GM19372 (cell line): ENCODE results near the gene GNAI3.

ENCODE experiments used
- ATAC-seq: cut with Tn5 transposase; IDR thresholded peaks from one replicate; pipeline ENCODE4 v1.9.1; 2021; ENCODE audit warnings: mild to moderate bottlenecking, low read depth, moderate library complexity; ENCODE audit not compliant: unreplicated experiment

The GNAI3 gene

DNA sequence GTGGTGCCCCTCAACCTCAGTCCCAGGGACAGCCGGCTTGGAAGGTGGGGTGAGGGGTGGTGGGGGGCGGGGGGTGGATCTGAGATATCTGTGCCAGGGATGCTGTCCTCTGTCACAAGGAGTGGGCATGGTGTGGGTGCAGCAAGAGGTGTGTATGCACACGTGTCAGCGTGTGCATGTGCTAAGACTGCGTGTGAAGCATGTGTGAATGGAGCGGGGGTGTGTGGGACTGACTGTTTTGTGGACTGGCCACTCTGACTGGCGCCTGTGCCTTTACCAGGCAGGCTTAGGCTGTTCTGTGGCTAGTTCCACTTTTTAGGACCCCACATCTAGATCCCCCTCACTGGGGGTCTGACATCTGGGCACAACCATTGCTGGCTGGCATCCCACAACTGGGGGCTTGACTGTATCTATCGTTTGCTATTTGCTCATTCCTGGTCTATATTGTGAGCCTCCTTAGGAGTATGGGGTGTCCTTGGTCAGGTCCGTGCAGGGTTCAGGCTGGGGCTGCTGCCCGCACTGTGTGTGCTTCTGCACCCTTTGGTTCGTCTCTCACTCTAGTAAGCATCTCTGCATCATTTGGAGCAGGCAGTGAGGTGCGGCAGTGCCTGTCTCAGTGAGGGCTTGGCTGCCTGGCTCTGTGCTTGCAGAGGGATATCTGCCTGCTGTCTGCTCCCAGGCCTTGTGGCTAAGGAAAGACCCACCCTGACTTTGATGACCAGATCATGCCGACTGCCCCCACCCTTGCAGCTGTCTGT lies 73.1 kb downstream of the GNAI3 start:
- ATAC-seq: no peak

DNA sequence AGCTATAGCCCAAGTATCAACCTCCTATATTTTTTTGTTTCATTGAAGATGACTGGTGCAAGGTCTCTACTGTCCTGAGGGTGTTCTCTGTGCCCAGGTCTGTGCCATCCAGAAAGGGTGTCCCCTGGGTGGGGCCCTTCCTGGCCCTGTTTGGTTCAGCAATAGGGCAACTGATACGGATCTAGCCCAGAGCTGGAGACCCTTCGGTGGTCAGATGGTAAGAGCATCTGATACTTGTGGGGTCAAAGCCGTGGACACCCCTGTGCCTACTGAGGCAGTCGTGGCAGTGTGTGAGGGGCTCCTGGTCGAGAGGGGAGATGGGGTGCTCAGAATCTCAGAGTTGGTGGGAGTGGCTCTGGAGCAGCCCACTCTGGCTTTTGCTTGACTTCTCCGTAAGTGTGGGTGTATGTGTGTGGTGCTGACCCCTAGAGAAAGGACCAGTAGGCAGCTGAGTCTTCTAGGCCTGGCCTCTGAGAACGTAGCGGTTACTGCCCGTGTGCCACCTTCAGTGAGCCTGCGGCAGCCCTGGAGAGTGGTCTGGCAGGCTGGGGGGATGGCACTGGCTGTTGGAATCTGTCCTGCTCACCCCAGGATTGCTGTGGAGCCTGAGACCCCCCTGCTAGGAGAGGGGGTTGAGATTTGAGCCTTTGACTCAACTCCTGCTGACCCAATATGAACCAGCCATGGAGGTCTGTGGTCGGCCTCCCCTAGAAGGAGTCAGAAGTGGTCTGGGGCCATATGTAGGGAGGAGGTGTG lies 73.9 kb downstream of the GNAI3 start:
- no peak for ATAC-seq

DNA sequence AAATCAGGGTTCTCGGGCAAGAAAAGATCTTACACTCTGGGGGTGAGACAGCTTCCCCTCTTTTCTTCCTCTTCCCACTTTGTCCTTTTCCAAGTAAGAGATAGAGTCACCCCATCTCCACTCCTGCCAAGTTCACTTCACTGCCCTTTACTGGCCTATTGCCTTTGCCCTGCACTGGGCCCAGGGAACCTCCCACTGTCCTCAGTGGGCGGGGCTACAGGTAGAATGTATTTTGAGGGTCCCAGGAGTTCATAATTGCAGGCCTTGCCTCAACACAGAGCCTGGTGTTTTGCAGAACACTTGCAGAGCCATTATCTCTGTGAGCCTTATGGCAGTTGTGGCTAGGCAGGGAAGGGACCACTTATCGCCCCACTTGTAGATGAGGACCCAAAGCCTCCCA lies 74.5 kb downstream of the GNAI3 start:
- ATAC-seq: no peak

DNA sequence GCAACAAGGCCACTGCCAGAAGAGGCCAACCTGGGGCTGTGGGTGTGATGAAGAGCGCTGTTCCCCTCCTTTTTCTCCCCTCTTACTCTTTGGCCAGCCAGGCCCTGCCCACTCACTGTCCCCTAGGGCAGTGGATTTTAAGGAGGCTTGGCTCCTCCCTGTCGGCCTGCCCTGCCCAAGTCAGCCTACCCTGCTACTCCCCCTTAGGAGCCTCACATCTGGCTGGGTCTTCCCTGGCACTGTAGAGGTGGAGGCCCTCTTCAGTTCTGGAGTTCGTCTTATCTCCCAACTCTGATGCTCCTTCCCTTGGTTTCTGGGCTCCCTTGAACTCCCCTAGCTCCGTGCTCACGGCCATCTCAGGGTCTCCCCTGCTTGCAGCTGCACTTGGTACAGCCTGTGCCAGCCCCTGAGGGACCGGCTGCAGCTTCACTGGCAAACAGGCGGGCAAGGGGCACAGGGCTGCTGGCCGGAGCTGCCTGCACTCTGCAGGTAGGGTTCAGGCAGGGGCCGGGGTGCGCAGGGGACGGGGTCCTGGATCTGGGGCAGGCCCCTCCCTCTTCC lies 75.3 kb downstream of the GNAI3 start:
- no peak for ATAC-seq

DNA sequence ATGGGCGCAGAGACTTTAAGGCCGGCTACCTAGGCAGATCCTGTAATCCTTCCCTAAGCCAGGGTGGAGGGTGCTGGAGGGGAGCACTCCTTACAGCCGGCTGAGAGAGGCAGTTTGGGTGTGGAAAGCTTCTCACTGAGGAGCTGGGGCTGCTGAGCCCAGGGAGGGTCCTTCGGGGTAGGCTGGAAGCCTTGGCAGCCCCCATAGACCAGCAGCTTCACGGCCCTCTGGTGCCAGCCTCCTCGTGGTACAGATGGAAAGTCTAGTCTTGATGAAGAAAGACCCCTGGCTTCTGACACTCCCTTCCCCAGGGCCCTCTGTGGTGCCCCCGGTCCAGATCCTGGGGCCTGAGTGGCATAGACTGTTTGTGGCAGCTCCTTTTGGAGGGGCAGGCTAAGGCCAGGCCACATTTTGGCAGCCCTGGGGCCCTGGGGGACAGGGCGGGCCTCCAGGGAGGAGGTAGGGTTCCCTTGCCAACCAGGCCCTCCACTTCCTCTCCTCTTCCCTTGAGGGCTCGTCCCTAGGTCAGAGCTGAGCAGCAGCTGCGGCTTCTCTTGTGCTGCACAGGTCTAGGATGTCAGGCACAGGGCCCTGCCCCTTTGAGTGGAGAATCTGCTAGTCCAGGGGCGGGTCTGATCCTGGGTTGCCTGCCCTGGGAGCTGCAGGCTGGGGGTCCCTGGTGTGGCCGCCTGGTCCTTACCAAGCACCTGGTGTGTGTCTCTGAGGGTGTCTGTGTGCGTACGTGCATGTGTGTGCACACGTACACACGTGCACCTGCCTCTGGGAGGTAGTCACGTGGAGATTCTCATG lies 76.0 kb downstream of the GNAI3 start:
- no peak for ATAC-seq

DNA sequence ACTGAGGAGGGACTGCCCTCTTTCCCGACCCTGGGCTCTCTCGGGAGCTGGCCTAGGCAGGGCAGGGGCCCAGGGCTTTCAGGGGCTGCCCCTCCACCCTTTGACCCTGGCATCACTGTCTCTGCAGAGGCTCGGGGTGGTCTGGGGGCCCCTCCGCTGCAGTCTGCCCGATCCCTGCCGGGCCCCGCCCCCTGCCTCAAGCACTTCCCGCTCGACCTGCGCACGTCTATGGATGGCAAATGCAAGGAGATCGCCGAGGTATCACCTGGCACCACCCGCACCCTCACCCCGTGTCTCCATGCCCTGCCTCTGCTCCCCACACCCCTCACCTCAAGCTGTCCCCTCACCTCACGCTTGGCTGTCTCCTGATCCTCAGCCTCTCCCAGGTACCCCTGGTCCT lies 76.8 kb downstream of the GNAI3 start:
- ATAC-seq: no peak

DNA sequence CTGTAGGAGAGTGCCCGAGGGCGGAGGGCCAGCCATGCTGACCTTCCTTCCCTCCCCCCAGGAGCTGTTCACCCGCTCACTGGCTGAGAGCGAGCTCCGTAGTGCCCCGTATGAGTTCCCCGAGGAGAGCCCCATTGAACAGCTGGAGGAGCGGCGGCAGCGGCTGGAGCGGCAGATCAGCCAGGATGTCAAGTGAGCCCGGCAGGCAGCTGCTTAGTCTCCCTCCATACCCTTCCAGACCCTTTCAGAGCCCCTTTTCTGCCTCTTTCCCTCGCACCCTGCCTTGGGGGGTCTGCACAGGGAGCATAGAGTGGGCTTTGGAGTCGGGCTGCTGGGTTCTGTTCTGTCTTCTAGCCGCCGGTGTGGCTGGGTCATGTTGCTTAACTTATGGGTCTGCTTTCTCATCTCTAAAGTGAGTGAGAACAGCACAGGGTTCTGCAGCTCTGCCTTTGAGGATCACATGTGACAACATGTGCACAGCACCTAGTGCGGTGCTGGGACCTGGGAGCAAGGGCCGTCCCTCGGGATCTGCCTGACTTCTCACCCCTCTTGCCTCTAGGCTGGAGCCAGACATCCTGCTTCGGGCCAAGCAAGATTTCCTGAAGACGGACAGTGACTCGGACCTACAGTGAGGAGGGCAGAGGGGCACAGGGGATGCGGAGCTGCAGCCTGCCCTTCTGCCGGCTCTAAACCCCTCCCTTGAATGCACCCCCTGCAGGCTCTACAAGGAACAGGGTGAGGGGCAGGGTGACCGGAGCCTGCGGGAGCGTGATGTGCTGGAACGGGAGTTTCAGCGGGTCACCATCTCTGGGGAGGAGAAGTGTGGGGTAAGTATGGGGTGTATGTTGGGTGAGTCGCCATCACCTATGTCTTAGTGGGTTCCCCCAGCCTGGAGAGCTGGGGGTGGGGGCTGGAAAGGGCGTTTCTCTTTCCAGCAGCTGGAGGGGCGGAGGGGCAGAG lies 77.5 kb downstream of the GNAI3 start:
- ATAC-seq: no peak

DNA sequence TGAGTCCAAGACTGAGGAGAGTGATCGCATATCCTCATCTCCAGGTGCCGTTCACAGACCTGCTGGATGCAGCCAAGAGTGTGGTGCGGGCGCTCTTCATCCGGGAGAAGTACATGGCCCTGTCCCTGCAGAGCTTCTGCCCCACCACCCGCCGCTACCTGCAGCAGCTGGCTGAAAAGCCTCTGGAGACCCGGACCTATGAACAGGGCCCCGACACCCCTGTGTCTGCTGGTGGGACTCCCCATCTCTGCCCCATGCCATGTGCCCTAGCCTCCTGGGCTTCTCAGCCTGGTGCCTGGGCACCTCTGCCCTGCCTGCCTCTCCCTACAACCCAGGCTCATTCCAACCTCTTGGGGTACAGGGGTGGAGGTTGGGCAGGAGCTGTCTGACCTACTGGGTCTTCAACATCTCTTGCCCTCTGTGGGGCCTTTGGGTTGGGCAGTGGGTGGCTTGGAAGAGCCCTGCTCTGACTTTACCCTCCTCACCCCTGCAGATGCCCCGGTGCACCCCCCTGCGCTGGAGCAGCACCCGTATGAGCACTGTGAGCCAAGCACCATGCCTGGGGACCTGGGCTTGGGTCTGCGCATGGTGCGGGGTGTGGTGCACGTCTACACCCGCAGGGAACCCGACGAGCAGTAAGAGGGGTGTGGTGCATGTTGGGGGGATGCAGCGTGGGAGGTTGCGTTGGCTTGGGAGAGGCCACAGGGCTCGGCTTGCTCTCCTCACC lies 78.4 kb downstream of the GNAI3 start:
- no peak for ATAC-seq

DNA sequence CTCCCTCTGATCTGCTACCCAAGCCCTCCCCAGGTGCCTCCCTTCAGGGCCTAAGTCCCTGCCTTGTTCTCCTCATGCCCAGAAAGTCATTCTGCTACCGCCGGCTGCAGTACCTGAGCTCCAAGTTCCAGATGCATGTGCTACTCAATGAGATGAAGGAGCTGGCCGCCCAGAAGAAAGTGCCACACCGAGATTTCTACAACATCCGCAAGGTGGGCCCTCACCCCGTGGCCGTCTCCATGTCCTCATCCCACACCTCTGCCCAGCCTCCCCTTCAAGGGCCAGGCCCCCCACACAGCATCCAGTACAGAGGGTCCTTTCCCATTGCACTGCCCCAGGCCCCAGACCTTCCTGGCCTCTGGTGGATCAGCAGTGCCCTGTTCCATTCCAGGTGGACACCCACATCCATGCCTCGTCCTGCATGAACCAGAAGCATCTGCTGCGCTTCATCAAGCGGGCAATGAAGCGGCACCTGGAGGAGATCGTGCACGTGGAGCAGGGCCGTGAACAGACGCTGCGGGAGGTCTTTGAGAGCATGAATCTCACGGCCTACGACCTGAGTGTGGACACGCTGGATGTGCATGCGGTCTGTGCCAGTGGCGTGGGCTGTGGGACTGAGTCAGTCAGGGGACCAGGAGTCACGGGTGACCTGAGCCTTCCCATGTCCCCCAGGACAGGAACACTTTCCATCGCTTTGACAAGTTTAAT lies 79.4 kb downstream of the GNAI3 start:
- ATAC-seq: no peak

DNA sequence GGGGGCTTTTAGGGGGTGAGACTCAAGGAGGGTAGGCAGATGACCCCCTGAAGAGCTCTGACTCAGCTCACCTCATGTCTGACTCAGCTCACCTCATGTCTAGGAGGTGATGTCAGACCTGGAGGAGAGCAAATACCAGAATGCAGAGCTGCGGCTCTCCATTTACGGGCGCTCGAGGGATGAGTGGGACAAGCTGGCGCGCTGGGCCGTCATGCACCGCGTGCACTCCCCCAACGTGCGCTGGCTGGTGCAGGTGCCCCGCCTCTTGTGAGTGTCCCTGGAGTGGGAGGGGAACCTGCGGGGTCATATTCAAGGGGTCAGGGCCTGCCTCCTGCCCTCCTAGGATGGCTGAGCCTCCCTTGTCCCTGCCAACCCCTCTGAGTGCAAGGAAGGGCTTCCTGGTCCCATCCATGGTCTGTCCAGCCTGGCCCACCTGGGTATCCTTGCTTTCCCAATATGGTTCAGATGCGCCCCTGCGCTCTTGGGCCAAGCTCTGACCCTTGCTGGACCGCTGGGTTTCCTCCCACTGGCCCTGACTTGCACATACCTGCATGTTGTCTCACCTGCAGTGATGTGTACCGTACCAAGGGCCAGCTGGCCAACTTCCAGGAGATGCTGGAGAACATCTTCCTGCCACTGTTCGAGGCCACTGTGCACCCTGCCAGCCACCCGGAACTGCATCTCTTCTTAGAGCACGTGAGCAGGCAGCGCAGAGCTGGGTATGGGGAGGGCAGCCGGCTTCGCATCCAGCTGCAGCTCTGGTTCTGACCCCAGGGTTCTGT lies 80.3 kb downstream of the GNAI3 start:
- no peak for ATAC-seq

DNA sequence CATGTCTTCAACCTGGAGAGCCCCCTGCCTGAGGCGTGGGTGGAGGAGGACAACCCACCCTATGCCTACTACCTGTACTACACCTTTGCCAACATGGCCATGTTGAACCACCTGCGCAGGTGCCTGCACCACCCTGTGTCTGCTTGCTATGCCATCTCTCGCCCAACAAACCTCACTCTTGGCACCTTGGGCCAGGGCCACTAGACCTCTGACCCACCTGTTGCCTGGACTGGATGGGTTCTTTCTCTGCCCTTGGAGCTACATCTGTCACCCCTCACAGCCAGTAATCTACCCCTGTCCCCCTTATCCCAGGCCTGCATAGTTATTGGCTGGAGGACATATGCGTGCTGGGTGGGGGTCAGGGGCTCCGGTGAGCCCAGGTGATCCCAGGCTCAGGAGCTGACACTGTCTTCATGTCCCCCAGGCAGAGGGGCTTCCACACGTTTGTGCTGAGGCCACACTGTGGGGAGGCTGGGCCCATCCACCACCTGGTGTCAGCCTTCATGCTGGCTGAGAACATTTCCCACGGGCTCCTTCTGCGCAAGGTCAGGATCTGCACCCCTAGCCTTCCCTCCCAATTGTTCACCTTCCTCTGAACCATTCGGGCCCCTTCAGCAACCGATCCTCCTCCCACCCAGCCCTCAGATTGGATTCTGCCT lies 81.1 kb downstream of the GNAI3 start:
- no peak for ATAC-seq

DNA sequence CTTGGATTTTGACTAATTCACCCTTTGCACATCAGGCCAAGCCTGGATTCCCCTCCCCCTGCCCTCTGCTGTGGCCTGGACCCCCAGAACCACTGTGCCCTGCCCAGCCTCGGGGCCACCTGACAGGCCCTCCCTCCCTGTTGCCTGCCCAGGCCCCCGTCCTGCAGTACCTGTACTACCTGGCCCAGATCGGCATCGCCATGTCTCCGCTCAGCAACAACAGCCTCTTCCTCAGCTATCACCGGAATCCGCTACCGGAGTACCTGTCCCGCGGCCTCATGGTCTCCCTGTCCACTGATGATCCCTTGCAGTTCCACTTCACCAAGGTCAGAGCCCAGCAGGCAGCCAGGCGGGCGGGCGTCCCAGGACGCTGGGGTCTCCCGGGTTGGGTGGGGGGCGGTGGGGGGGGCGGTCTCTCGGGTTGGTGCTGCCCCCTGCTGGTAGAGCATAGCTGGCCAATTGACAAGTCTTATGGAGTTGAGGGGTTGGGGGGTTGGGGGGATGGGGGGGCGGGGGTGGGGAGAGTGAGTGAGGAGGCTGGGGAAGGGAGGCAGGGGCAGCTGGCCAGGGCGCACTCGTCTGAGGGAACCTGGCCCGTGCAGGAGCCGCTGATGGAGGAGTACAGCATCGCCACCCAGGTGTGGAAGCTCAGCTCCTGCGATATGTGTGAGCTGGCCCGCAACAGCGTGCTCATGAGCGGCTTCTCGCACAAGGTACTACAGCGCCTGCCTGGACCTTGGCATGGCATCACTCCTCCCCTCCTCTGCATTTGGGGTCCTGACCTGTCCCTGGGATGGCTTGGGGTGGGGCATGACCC lies 81.9 kb downstream of the GNAI3 start:
- ATAC-seq: no peak

DNA sequence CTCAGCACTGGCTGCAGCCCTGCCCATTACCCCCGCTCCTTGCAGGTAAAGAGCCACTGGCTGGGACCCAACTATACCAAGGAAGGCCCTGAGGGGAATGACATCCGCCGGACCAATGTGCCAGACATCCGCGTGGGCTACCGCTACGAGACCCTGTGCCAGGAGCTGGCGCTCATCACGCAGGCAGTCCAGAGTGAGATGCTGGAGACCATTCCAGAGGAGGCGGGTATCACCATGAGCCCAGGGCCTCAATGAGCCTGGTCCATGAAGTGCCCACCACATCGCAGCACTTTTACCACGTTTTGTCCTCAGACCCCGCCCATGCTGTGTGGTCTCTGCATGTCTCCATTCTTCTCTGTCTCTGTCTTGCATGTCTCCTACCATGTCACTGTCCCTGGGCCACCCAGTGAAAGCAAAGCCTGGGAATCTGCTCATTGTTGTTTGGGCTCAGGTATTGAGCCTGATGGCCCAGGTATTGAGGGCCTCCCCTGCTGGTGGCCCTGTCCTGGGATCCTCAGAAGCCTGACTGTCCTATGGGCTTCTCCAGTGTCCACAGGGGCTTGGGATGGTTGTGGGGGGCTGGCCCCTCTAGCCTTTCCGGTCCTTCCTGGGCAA lies 82.6 kb downstream of the GNAI3 start:
- ATAC-seq: no peak

DNA sequence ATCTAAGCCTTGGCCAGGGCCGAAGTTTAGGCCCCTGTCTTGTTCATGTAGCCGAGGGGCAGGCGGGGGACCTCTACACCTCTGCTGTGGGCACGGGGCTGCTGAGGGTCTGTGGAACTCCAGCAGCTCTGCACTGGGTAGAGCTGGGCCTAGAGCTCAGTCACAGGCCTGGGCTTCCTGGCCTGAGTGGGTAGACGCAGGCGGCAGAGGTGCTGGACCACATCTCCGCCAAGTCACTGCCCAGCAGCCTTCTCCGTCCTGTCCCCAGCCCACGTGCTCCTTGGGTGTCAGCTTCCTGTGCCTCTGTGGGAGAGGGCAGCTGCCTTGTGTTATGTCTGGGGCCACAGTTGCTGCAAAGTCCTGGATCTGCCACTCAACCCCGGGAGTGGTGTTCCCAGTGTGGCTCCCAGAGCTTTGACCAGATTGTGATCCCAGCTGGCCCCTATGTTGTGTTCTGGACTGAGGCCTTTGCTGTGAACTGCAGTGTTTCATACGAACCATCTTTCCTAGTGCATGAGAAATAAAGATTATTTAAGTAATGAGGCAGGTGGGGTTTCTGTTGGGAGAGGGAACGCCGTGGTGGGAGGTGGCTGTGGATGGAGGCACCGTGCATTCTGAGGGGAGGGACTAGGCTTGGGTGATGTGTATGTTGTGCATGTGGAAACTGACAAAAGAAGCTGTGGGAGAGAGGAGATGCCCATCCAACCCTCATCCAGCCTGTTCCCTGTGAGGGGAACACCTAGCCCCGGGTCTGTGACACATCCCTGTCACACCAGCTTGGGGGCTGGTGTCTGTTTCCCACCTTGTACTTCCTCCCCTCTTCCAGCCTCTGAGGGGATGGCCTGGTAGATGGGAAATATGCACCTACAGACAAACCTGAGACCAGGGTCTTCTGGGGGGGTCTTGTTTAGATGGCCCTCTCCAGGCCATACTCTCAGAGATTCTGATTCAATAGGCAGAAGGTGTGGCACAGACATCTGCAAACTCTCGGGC lies 83.4 kb downstream of the GNAI3 start:
- no peak for ATAC-seq
